RKO (cell line): Measurements from ENCODE around the gene TMEM38B.
"Not testable (repeated sequence)": the region's sequence is repeated elsewhere in the genome, so short reads cannot be mapped to it uniquely, and the experiment has no call there.

Experiments used
- DNase-seq: peaks from one replicate; pipeline ENCODE4 v3.0.0-alpha.2; 2016; ENCODE audit warnings: low spot score

Gene TMEM38B

DNA sequence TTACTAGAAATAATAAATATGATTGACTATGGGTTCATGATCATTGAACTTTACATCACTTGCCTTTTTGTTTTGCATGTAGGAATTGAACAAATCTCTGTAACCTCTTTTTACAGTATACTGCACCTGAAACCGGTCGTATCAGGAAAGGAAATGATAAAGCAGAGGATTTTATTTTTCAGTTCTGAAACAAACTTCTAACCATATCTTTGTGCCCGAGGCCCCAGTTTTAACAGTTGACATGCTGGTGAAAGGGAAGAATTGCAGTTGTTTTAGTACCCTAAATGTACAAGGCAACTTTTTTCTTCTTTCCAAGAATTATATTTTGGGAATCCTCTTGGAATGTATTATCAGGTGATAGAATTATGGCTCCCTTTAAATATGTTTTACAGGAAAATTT is 27.8 kb downstream of the TMEM38B start:
- no peak for DNase-seq

DNA sequence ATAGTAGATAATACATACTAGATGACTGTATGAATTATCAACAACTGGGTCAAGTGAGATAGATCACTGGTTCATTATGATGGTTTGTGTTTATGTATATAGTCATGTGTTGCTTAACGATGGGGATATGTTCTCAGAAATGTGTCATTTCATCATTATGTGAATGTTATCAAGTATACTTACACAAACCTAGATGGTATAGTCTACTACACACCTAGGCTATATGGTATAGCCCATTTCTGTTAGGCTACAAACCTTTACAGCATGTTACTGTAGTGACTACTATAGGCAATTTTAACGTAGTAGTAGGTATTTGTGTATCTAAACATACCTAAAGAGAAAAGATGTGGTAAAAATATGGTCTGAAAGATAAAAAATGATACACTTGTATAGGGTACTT is 31.0 kb downstream of the TMEM38B start:
- DNase-seq: no peak

DNA sequence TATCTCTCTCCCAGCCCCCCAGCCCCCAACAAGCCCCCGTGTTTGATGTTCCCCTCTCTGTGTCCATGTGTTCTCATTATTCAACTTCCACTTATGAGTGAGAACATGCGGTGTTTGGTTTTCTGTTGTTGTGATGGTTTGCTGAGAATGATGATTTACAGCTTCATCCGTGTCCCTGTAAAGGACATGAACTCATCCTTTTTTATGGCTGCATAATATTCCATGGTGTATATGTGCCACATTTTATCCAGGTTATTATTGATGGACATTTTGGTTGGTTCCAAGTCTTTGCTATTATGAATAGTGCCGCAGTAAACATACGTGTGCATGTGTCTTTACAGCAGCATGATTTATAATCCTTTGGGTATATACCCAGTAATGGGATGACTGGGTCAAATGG is 33.9 kb downstream of the TMEM38B start:
- not testable (repeated sequence) for DNase-seq

DNA sequence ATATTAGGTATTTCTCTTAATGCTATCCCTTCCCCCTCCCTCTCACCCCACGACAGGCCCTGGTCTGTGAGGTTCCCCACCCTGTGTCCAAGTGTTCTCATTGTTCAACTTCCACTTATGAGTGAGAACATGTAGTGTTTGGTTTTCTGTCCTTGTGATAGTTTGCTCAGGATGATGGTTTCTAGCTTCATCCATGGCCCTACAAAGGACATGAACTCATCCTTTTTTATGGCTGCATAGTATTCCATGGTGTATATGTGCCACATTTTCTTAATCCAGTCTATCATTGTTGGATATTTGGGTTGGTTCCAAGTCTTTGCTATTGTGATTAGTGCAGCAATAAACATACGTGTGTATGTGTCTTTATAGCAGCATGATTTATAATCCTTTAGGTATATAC is 37.1 kb downstream of the TMEM38B start:
- DNase-seq: not testable (repeated sequence)

DNA sequence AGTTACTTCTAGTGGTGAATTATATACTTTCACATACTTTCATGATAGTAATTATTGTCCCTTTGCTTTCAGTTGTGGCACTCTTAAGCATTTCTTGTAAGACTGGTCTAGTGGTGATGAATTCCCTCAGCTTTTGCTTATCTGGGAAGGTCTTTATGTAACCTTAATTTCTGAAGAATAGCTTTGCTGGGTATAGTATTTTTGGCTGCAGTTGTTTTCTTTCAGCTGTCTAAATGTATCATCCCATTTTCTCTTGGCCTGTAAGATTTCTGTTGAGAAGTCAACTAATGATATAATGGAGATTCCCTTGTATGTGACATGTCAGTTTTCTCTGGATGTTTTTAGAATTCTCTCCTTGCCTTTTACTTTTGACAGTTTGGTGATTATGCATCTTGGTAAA is 41.0 kb downstream of the TMEM38B start:
- DNase-seq: no peak

DNA sequence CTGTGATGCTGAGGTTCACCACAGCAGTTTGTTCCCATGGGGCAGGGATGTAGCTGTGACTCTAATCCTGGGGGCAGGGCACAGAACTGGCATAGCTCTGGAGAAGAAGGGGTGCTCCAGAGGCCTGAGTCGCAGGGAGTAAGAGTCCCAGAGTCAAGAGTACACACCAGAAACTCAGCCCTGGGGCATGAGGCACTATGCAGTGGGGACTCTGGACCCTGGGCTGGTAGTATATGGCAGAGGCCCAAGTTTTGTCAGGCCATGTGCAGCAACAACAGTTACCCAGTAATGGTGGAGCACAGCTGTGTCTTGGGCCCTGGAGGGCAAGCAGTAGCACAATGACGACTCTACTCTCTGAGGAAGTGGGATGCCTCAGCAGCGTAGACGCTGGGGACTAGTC is 42.9 kb downstream of the TMEM38B start:
- no peak for DNase-seq

DNA sequence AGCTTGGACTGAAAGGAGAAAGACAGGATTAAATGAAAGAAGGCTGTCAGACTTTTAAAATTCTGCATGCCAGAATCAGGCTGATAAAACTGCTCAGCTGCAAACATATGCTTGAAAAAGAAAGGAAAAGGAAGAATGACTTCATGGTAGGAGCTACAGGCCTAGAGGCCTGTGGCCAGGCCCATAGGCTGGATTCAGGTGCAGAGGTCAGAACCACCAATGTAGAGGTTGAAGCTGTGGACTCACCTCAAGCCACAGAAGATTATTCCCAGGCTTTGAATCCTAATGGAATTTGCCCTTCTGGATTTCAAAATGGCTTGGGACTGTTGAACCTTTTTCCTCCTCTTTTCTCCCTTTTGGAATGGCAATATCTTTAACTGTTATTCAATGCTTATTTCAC is 47.7 kb downstream of the TMEM38B start:
- DNase-seq: no peak

DNA sequence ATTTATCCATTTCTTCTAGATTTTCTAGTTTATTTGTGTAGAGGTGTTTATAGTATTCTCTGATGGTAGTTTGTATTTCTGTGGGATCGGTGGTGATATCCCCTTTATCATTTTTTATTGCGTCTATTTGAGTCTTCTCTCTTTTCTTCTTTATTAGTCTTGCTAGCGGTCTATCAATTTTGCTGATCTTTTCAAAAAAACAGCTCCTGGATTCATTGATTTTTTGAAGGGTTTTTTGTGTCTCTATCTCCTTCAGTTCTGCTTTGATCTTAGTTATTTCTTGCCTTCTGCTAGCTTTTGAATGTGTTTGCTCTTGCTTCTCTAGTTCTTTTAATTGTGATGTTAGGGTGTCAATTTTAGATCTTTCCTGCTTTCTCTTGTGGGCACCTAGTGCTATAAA is 53.0 kb downstream of the TMEM38B start:
- DNase-seq: not testable (repeated sequence)

DNA sequence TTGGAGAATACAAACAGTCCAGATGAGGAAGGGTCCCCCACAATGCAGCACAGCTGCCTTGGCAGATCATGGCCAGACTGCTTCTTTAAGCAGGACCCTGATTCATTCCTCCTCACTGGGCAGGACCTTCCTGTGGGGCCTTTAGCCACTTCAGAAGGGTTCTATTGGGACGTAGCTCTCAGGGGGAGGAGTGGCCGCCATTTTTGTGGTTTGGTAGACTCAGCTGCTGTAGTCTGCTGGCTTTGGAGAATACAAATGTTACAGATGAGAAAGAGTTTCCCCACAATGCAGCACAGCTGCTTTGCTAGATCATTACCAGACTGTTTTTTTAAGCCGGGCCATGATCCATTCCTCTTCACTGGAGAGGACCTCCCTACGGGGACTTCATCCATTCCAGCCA is 57.4 kb downstream of the TMEM38B start:
- DNase-seq: no peak

DNA sequence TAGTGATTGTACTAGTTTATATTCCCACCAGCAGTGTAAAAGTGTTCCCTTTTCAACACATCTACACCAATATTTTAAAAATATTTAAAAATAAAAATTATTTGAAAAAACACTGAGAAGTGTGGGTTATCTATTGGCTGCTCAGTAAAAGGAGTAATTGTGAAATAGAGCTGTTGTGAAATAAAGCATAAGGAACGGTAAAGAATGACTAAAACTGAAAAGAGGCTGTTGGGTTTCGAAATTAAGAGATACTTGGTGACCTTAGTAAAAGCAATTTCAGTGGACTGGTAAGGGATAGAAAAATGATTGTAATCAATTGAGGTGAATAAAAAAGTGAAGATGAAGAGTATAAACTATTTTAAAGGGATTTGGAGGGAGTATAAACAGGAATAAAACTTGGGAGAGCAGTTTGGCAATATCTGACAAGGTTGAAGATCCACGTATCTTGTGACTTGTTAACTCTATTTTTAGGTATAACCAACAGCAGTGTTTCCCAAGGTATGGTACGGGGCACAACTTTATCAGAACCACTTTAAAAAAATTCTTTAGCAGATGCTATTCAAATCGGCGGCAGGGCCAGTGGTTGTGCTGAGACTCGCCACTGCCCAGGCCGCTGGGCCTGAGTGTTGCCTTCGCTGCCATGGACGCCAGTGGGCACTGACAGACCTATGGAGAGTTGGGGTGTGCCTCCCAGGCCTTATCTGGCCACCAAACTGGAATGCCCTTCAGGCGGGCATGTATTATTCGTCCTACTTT is 63.3 kb downstream of the TMEM38B start:
- no peak for DNase-seq

DNA sequence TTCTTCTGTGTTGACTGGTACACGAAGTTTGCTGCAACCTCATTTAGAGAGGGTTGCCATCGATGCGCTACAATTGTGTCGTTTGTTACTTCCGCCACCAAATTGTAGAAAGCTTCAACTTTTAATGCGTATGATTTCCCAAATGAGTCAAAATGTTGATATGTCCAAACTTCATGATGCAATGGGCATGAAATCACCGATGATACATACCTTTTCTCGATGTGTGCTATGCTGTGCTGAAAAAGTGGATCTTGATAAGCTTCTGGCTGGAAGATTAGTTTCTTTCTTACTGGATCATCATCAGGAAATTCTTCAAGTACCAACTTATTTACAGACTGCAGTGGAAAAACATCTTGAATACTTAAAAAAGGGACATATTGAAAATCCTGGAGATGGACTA is 65.7 kb downstream of the TMEM38B start:
- DNase-seq: peak; percentile 43

DNA sequence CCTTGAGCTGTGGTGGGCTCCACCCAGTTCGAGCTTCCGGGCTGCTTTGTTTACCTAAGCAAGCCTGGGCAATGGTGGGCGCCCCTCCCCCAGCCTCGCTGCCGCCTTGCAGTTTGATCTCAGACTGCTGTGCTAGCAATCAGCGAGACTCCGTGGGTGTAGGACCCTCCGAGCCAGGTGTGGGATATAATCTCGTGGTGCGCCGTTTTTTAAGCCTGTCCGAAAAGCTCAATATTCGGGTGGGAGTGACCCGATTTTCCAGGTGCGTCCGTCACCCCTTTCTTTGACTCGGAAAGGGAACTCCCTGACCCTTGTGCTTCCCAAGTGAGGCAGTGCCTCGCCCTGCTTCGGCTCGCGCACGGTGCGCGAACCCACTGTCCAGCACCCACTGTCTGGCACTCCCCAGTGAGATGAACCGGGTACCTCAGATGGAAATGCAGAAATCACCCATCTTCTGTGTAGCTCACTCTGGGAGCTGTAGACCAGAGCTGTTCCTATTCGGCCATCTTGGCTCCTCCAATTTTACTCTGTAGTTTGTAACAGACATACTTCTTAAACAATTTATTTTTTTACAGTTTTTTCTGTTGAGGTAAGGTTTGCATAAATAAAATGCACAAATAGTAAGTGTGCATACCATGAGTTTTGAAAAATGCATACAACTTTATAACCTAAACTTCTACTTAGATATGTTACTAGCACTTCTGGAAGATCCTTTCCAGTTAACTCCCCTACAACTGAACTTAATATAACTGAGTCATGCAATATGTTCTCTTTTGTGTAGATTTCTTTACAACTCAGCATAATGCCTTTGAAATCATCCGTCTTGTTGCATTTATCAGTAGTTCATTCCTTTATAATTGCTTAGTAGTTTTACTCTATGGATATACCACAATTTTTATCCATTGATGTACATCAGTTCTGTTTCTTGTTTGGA is 88.5 kb downstream of the TMEM38B start:
- DNase-seq: not testable (repeated sequence)

DNA sequence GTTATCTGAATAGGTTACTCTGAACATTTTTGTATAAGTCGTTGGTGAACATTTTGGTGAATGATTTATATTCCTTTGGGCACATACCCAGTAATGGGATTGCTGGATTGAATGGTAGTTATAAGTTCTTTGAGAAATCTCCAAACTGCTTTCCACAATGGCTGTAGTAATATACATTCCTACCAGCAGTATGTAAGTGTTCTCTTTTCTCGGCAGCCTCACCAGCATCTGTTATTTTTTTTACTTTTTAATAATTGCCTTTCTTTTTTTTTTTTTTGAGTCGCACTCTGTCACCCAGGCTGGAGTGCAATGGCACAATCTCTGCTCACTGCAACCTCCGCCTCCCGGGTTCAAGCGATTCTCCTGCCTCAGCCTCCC is 89.1 kb downstream of the TMEM38B start:
- DNase-seq: not testable (repeated sequence)

DNA sequence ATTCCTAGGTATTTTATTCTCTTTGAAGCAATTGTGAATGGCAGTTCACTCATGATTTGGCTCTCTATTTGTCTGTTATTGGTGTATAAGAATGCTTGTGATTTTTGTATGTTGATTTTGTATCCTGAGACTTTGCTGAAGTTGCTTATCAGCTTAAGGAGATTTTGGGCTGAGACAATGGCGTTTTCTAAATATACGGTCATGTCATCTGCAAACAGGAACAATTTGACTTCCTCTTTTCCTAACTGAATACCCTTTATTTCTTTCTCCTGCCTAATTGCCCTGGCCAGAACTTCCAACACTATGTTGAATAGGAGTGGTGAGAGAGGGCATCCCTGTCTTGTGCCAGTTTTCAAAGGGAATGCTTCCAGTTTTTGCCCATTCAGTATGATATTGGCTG is 92.5 kb downstream of the TMEM38B start:
- DNase-seq: not testable (repeated sequence)

DNA sequence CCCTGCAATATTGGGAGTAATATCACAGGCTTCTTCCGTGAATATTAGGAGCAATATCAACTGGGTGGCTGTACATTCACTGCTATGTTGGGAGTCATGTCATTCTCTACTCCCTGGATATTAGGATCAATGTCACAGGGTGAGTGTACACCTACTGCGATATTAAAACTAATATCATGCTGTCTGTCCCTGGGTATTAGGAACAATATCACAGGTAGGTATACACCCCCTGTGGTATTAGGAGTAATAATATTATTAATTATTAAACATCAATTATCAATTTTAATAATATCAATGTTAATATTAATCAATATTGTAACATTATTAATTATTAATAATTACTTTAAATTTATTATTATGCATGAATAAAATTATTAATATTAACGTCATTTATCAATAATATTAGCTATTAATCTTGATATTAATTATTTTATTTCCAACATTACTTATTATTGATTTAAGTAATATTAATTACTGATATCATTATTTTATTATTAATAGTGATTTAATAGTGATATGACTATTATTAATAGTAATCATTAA is 121.9 kb downstream of the TMEM38B start:
- DNase-seq: no peak

DNA sequence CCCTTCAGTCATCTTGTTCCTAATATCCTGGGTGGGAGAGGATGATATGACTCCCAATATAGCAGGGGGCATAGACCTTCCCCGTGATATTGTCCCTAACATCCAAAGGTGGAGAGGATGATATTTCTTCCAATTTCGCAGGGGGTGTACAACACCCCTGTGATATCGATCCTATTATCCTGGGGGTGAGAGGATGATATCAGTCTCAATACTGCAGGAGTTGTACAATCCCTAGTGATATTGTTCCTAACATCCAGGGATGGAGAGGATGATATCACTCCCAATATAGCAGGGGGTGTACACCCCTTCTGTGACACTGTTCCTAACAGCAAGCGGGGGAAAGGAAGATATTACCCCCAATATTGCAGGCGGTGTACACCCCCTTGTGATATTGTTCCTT is 122.6 kb downstream of the TMEM38B start:
- no peak for DNase-seq

DNA sequence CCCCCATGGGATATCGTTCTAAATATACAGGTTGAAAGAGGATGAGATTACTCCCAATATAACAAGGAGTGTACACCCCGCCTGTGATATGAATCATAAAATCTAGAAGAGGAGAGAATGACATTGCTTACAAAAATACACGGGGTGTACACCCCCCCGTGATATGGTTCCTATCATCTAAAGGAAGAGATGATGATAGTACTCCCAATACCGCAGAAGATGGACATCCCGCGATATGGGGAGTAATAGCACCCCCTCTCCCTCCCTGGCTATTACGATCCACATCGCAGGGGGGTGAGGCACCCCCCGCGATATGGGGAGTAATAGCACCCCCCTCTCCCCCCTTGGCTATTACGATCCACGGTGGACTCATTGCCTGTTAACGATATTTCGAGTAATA is 124.6 kb downstream of the TMEM38B start:
- DNase-seq: no peak

DNA sequence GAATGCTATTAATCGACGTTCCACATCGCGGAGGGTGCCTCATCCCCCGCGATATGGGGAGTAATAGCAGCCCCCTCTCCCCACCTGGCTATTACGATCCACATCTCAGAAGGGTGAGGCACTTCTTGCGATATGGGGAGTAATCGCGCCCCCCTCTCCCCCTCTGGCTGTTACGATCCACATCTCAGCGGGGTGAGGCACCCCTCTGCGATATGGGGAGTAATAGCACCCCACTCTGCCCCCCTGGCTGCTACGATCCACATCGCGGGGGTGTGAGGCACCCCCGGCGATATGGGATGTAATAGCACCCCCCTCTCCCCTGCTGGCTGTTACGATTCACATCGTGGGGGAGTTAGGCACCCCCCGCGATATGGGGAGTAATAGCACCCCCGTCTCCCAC is 128.5 kb downstream of the TMEM38B start:
- DNase-seq: no peak
